ENCODE measurements around the gene BMP8A. TPM values are rescaled to one million over a fixed set of nuclear protein-coding genes. Genes with fewer than 3 reads are reported as not detected.
A peak's percentile ranks its signal among the peaks of the same experiment; 100 is the strongest.

BMP8A gene
- polyA plus RNA-seq, 1 donor from 2014 or later, result not detected

DNA sequence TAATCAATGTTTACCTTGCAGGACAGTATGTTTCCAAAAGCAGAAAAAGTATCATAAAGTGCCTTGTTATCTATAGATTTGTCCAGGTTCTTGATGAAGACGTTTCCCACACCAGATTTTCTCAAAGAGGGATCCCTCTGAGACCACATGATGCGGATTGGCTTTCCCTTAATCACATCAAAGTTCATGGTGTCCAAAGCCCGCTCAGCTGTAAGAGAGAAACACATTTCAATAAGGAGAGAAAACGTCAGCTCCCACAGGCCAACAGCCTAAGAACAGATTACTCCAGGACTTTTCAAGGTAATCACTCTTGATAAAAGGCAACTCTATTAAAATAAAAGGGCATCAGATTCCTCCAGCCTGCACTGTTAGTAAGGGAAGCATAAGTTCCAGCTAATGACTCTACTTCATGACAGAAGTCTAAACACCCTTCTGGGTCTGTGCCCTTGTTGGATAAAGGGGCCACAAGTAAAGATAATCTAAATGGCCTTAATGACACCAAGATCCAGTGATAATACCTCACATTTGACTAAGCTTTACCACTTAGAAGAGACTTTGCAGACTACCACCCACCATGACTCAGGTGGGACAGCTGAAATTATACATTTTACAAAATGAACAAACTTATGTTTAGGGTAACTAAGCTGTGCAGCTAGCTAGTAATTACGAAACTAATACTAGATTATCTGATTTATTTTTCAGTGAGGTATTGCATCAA, 81.1 kb downstream of the BMP8A start:
- H2AFZ ChIP-seq (ENCODE audit: low read depth, low read length), result no peak overlapping the region
- H3K27ac ChIP-seq (ENCODE audit: low read length), result no peak overlapping the region
- H3K27me3 ChIP-seq (ENCODE audit: insufficient read depth, low read depth, low read length), result no peaks in the 10 kb centered on the region
- no peaks in the 10 kb centered on the region for H3K9me3 ChIP-seq (ENCODE audit: low read length)
- no peak overlapping the region for H3K4me2 ChIP-seq (ENCODE audit: low read length)
- peaks cover 17% of the 10 kb centered on the region for H3K36me3 ChIP-seq (ENCODE audit: insufficient read depth, low read length)
- H3K9ac ChIP-seq (ENCODE audit: low read length), result no peak overlapping the region
- H3K79me2 ChIP-seq (replicated peaks; ENCODE audit: insufficient read depth, low read length), result peaks cover 42% of the 10 kb centered on the region
- TF ChIP-seq, protein P1, sequence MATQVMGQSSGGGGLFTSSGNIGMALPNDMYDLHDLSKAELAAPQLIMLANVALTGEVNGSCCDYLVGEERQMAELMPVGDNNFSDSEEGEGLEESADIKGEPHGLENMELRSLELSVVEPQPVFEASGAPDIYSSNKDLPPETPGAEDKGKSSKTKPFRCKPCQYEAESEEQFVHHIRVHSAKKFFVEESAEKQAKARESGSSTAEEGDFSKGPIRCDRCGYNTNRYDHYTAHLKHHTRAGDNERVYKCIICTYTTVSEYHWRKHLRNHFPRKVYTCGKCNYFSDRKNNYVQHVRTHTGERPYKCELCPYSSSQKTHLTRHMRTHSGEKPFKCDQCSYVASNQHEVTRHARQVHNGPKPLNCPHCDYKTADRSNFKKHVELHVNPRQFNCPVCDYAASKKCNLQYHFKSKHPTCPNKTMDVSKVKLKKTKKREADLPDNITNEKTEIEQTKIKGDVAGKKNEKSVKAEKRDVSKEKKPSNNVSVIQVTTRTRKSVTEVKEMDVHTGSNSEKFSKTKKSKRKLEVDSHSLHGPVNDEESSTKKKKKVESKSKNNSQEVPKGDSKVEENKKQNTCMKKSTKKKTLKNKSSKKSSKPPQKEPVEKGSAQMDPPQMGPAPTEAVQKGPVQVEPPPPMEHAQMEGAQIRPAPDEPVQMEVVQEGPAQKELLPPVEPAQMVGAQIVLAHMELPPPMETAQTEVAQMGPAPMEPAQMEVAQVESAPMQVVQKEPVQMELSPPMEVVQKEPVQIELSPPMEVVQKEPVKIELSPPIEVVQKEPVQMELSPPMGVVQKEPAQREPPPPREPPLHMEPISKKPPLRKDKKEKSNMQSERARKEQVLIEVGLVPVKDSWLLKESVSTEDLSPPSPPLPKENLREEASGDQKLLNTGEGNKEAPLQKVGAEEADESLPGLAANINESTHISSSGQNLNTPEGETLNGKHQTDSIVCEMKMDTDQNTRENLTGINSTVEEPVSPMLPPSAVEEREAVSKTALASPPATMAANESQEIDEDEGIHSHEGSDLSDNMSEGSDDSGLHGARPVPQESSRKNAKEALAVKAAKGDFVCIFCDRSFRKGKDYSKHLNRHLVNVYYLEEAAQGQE (IDR thresholded peaks at IDR 0.05; ENCODE audit: borderline replicate concordance), result no peak
- TF ChIP-seq RAD21 (conservative IDR thresholded peaks at IDR 0.05) (no peak), EP300 (conservative IDR thresholded peaks at IDR 0.05; ENCODE audit: poor library complexity, severe bottlenecking) (no peak), TAF1 (IDR thresholded peaks at IDR 0.05; ENCODE audit: low read depth) (no peak), MXI1 (conservative IDR thresholded peaks at IDR 0.05; ENCODE audit: poor library complexity, severe bottlenecking) (no peak), EZH2 (IDR thresholded peaks at IDR 0.05; ENCODE audit: borderline replicate concordance, insufficient read depth, low read length, poor library complexity, severe bottlenecking) (no peak), SMC3 (conservative IDR thresholded peaks at IDR 0.05; ENCODE audit: poor library complexity) (no peak), POLR2AphosphoS5 (IDR thresholded peaks at IDR 0.05) (no peak)
- TF ChIP-seq, protein P2, sequence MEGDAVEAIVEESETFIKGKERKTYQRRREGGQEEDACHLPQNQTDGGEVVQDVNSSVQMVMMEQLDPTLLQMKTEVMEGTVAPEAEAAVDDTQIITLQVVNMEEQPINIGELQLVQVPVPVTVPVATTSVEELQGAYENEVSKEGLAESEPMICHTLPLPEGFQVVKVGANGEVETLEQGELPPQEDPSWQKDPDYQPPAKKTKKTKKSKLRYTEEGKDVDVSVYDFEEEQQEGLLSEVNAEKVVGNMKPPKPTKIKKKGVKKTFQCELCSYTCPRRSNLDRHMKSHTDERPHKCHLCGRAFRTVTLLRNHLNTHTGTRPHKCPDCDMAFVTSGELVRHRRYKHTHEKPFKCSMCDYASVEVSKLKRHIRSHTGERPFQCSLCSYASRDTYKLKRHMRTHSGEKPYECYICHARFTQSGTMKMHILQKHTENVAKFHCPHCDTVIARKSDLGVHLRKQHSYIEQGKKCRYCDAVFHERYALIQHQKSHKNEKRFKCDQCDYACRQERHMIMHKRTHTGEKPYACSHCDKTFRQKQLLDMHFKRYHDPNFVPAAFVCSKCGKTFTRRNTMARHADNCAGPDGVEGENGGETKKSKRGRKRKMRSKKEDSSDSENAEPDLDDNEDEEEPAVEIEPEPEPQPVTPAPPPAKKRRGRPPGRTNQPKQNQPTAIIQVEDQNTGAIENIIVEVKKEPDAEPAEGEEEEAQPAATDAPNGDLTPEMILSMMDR (IDR thresholded peaks at IDR 0.05; ENCODE audit: poor library complexity, severe bottlenecking), result no peak
- H3K9me2 ChIP-seq (ENCODE audit: insufficient read depth, low read length), result no peaks in the 10 kb centered on the region
- H3F3A ChIP-seq (ENCODE audit: insufficient read depth, low read length, poor library complexity, severe bottlenecking), result no peaks in the 10 kb centered on the region
- H4K20me1 ChIP-seq (ENCODE audit: insufficient read depth), result peaks cover 12% of the 10 kb centered on the region
- peak overlapping the region; percentile 96 for H3K4me3 ChIP-seq (ENCODE audit: low read length)

DNA sequence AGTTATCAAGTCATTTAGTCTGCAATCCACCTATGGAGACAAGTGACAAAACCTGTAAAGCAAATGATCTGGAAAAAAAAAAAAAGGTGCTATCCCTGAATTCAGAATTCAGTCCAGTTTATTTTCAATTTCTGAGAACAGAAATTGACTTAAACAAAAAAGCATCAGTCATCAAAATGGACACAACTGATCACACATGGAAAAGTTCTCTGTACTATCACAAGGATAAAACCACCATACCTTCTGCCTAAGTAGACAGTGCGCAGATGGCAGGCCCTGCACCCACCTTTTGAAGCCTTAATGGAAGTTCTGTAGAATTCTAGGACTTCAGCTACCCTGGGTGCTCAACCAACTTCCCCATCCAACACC, 81.6 kb downstream of the BMP8A start:
- peaks cover 12% of the 10 kb centered on the region for H4K20me1 ChIP-seq (ENCODE audit: insufficient read depth)
- H3K27me3 ChIP-seq (ENCODE audit: insufficient read depth, low read depth, low read length), result no peaks in the 10 kb centered on the region
- H3F3A ChIP-seq (ENCODE audit: insufficient read depth, low read length, poor library complexity, severe bottlenecking), result no peaks in the 10 kb centered on the region
- H3K4me3 ChIP-seq (ENCODE audit: low read length), result peak overlapping the region; percentile 96
- H3K79me2 ChIP-seq (replicated peaks; ENCODE audit: insufficient read depth, low read length), result peaks cover 42% of the 10 kb centered on the region
- no peak overlapping the region for H2AFZ ChIP-seq (ENCODE audit: low read depth, low read length)
- no peak overlapping the region for H3K4me2 ChIP-seq (ENCODE audit: low read length)
- H3K27ac ChIP-seq (ENCODE audit: low read length), result no peak overlapping the region
- H3K9me2 ChIP-seq (ENCODE audit: insufficient read depth, low read length), result no peaks in the 10 kb centered on the region
- H3K9me3 ChIP-seq (ENCODE audit: low read length), result no peaks in the 10 kb centered on the region
- H3K9ac ChIP-seq (ENCODE audit: low read length), result no peak overlapping the region
- TF ChIP-seq TAF1 (IDR thresholded peaks at IDR 0.05; ENCODE audit: low read depth), result no peak
- no peak for TF ChIP-seq RAD21 (conservative IDR thresholded peaks at IDR 0.05)
- TF ChIP-seq MXI1 (conservative IDR thresholded peaks at IDR 0.05; ENCODE audit: poor library complexity, severe bottlenecking), result no peak
- TF ChIP-seq, protein P1 (IDR thresholded peaks at IDR 0.05; ENCODE audit: borderline replicate concordance), result no peak
- TF ChIP-seq SMC3 (conservative IDR thresholded peaks at IDR 0.05; ENCODE audit: poor library complexity), result no peak
- TF ChIP-seq EP300 (conservative IDR thresholded peaks at IDR 0.05; ENCODE audit: poor library complexity, severe bottlenecking), result no peak
- TF ChIP-seq EZH2 (IDR thresholded peaks at IDR 0.05; ENCODE audit: borderline replicate concordance, insufficient read depth, low read length, poor library complexity, severe bottlenecking), result no peak
- TF ChIP-seq, protein P2 (IDR thresholded peaks at IDR 0.05; ENCODE audit: poor library complexity, severe bottlenecking), result no peak
- TF ChIP-seq POLR2AphosphoS5 (IDR thresholded peaks at IDR 0.05), result no peak
- peaks cover 17% of the 10 kb centered on the region for H3K36me3 ChIP-seq (ENCODE audit: insufficient read depth, low read length)

Data from neural cell (in vitro differentiated cells).